C4-2B (cell line): ENCODE results near the gene FAM186B.

ENCODE experiments used
- H3K27ac ChIP-seq: fragments of 450-650 bp; 2 replicates; pipeline ENCODE4 v1.5.1; 2017
- CTCF ChIP-seq: fragments of 450-650 bp; conservative IDR thresholded peaks from 2 replicates; pipeline ENCODE4 v1.5.1; 2017; ENCODE audit warnings: mild to moderate bottlenecking
- ZFX ChIP-seq: fragments of 450-650 bp; IDR thresholded peaks from 2 replicates; pipeline ENCODE4 v1.6.1; 2017

FAM186B gene

GRCh38 chr12:49577589-49578315, 27.7 kb downstream of the FAM186B start:
- H3K27ac ChIP-seq = no peak overlapping the region
- TF ChIP-seq ZFX (no peak), CTCF (no peak)

- H3K27ac ChIP-seq = peak overlapping the region; percentile 87
- no peak for TF ChIP-seq CTCF
- TF ChIP-seq ZFX = no peak
Measured at GRCh38 chr12:49568442-49569162, 36.8 kb downstream of the FAM186B start.

- peak within 1 kb of the TSS; percentile 87 for H3K27ac ChIP-seq
- no peak for TF ChIP-seq CTCF
- peak; percentile 59; the same call in 1 of the 2 replicates for TF ChIP-seq ZFX
Measured at GRCh38 chr12:49567611-49568441, 37.6 kb downstream of the FAM186B start, which contains the start of gene MCRS1. MCRS1 (minus strand) TSS chr12:49568142; CDS start chr12:49566731, 1,411 bp downstream.

- H3K27ac ChIP-seq = peak overlapping the region; percentile 87
- TF ChIP-seq ZFX = no peak
- no peak for TF ChIP-seq CTCF
Measured at GRCh38 chr12:49567302-49567610, 38.2 kb downstream of the FAM186B start.

- no peak overlapping the region; the same call in 1 of the 2 replicates for H3K27ac ChIP-seq
- no peak for TF ChIP-seq CTCF
- no peak for TF ChIP-seq ZFX
Measured at GRCh38 chr12:49566361-49566760, 39.1 kb downstream of the FAM186B start.

- TF ChIP-seq CTCF = no peak
- H3K27ac ChIP-seq = no peak overlapping the region
Measured at GRCh38 chr12:49565406-49566265, 39.8 kb downstream of the FAM186B start.
